Endothelial cell of umbilical vein (primary cell): ENCODE measurements around the gene BANK1. TPM values are rescaled to one million over a fixed set of nuclear protein-coding genes. Genes with fewer than 3 reads are reported as not detected.

Experiments
- BruUV-seq: library from RNA; stranded (reverse); fragments of 400-500 nt; replicated peaks from 2 replicates; lab custom pipeline; 2021; lab: Mats Ljungman, UMichigan
- CTCF ChIA-PET: fragments of 300-600, 350-600 bp; sonication (Branson Sonifier 250); formaldehyde crosslinking; loops from one replicate; lab custom pipeline; 2021; ENCODE audit warnings: antibody characterized with exemption, inconsistent platforms; lab: Charles Lee
- POLR2A ChIA-PET: fragments of 300-600, 350-600 bp; sonication (Branson Sonifier 250); formaldehyde crosslinking; loops from one replicate; lab custom pipeline; 2021; ENCODE audit warnings: antibody characterized with exemption, inconsistent platforms; lab: Charles Lee
- DNase-seq: peaks from one replicate; pipeline ENCODE4 v3.0.0-alpha.2; 2011; ENCODE audit warnings: low read depth, low spot score
- FAIRE-seq: peaks from 2 replicates; lab custom pipeline; 2011; peaks lifted over from hg19 to GRCh38; lab: Jason Lieb, UNC
- H2AFZ ChIP-seq: 2 replicates; pipeline ENCODE4 v1.6.0; 2012; ENCODE audit warnings: low read depth, low read length, control low read depth, inconsistent platforms
- H3K27ac ChIP-seq: 2 replicates; pipeline ENCODE4 v1.5.1; 2011; ENCODE audit warnings: low read depth, mild to moderate bottlenecking, control low read depth, low read length, moderate library complexity; ENCODE audit not compliant: insufficient read depth
- H3K27me3 ChIP-seq, 2 experiments: 2 replicates each; pipeline versions ENCODE4 v1.6.0 to v1.6.1; 2011; ENCODE audit warnings: low read length in 2 of 2, mixed read lengths in 1 of 2; ENCODE audit not compliant: control insufficient read depth in 2 of 2, insufficient read depth in 2 of 2
- H3K36me3 ChIP-seq, 2 experiments: 2 replicates in 1 of 2; 3 replicates in 1 of 2; pipeline ENCODE4 v1.5.1; 2011; ENCODE audit warnings: low read length in 2 of 2, mild to moderate bottlenecking in 1 of 2, moderate library complexity in 1 of 2; ENCODE audit not compliant: control insufficient read depth in 2 of 2, insufficient read depth in 2 of 2; ENCODE audit errors: extremely low read depth in 1 of 2
- H3K4me1 ChIP-seq: 3 replicates; pipeline ENCODE4 v1.5.1; 2011; ENCODE audit warnings: mild to moderate bottlenecking, low read length; ENCODE audit not compliant: control insufficient read depth, insufficient read depth; ENCODE audit errors: extremely low read depth
- H3K4me2 ChIP-seq: 2 replicates; pipeline ENCODE4 v1.6.1; 2011; ENCODE audit warnings: low read length, control low read depth, mixed read lengths; ENCODE audit not compliant: insufficient read depth
- H3K4me3 ChIP-seq, 3 experiments: fragments of 200-600 bp in 1 of 3; sonication (generic), shearing (Covaris generic) in 1 of 3; replicated peaks in 1 of 3; 2 replicates each; pipeline ENCODE4 v1.5.1; 2011 to 2016; ENCODE audit warnings: control low read depth in 3 of 3, low read length in 3 of 3, mild to moderate bottlenecking in 2 of 3, inconsistent platforms in 1 of 3, low read depth in 1 of 3, moderate library complexity in 1 of 3; ENCODE audit not compliant: insufficient read depth in 1 of 3
- H3K79me2 ChIP-seq: 2 replicates; pipeline ENCODE4 v1.6.0; 2012; ENCODE audit warnings: low read length, inconsistent platforms; ENCODE audit not compliant: control insufficient read depth, insufficient read depth
- H3K9ac ChIP-seq: replicated peaks from 2 replicates; pipeline ENCODE3; 2011; ENCODE audit warnings: low read length, control low read depth; ENCODE audit not compliant: insufficient read depth; ENCODE audit errors: extremely low read depth
- H3K9me1 ChIP-seq: replicated peaks from 3 replicates; pipeline ENCODE4 v1.6.0; 2011; ENCODE audit warnings: mild to moderate bottlenecking, low read length; ENCODE audit not compliant: control insufficient read depth, insufficient read depth; ENCODE audit errors: extremely low read depth
- H3K9me3 ChIP-seq: replicated peaks from 2 replicates; pipeline ENCODE4 v1.5.1; 2012; ENCODE audit warnings: low read length, inconsistent platforms; ENCODE audit not compliant: control insufficient read depth, insufficient read depth
- H4K20me1 ChIP-seq: replicated peaks from 2 replicates; pipeline ENCODE3; 2011; ENCODE audit warnings: mild to moderate bottlenecking, low read length; ENCODE audit not compliant: control insufficient read depth, insufficient read depth; ENCODE audit errors: extremely low read depth
- EZH2 ChIP-seq: IDR thresholded peaks from 2 replicates; pipeline ENCODE4 v1.6.1; 2012; ENCODE audit warnings: borderline replicate concordance, low read depth, mild to moderate bottlenecking, moderate library complexity, low read length, inconsistent platforms; ENCODE audit not compliant: severe bottlenecking
- FOS ChIP-seq: IDR thresholded peaks from 2 replicates; pipeline ENCODE4 v1.6.1; 2011; ENCODE audit warnings: mild to moderate bottlenecking, low read length, moderate library complexity, borderline replicate concordance; ENCODE audit not compliant: insufficient read depth
- GATA2 ChIP-seq: IDR thresholded peaks from 2 replicates; pipeline ENCODE4 v1.7.0; 2011; ENCODE audit warnings: low read depth, mild to moderate bottlenecking, moderate library complexity, mixed read lengths, low read length; ENCODE audit not compliant: insufficient read length, insufficient read depth
- JUN ChIP-seq: IDR thresholded peaks from 2 replicates; pipeline ENCODE4 v1.6.1; 2011; ENCODE audit warnings: borderline replicate concordance, low read depth; ENCODE audit not compliant: insufficient read length, insufficient read depth
- MYC ChIP-seq: IDR thresholded peaks from one replicate; pipeline ENCODE4 v1.6.1; 2011; ENCODE audit warnings: mild to moderate bottlenecking, low read depth, low read length
- POLR2A ChIP-seq: IDR thresholded peaks from 2 replicates; pipeline ENCODE4 v1.6.1; 2012; ENCODE audit warnings: low read depth, mild to moderate bottlenecking, control low read depth, low read length
- POLR2AphosphoS5 ChIP-seq: IDR thresholded peaks from 2 replicates; pipeline ENCODE4 v1.6.1; 2012; ENCODE audit warnings: low read depth, mild to moderate bottlenecking, control low read depth, low read length, moderate library complexity; ENCODE audit not compliant: insufficient read depth
- dilution Hi-C: fragments of 300-500 bp; cut with MboI; formaldehyde crosslinking; loops from one replicate; pipeline ENCODE4 v1.15.0; 2019; ENCODE audit warnings: low sequenced_read_pairs; ENCODE audit not compliant: extremely low pct_ligation_motif_present
- intact Hi-C: fragments of 100-400 bp; cut with micrococcal nuclease; formaldehyde crosslinking; loops from one replicate; pipeline ENCODE4 v1.10.0; 2022
- polyA plus RNA-seq, 4 experiments: library from polyadenylated mRNA; depleted of rRNA in 3 of 4; stranded (reverse) in 3 of 4; unstranded in 1 of 4; fragments of >200 nt; gene quantifications; 2 replicates each; pipeline versions ENCODE4 v1.2.1 to v1.2.3, GENCODE V29; 2011 to 2012; ENCODE audit warnings: missing spikeins in 1 of 4
- total RNA-seq: library from RNA; stranded (reverse); gene quantifications from 2 replicates; pipeline ENCODE4 v1.2.3, GENCODE V29; 2021
- TF ChIP-seq, protein P1 (sequence below), 2 donors: IDR thresholded peaks; 1 replicate in 1 of 2; 2 replicates in 1 of 2; pipeline ENCODE4 v1.5.1; 2011; ENCODE audit warnings: low read length in 2 of 2, mild to moderate bottlenecking in 2 of 2, moderate library complexity in 2 of 2, control low read depth in 1 of 2, inconsistent platforms in 1 of 2, low read depth in 1 of 2; ENCODE audit not compliant: insufficient read depth in 1 of 2; ENCODE audit errors: extremely low read depth in 1 of 2
- TF ChIP-seq, protein P2 (sequence below): IDR thresholded peaks from 2 replicates; pipeline ENCODE4 v1.6.1; 2011; ENCODE audit not compliant: insufficient read depth, insufficient read length

Gene BANK1
- total and polyA plus RNA-seq, 2 donors (not counting 3 experiments of a cell fraction or from before 2014, with no cell fraction given): 0.29 to 0.32 TPM

DNA sequence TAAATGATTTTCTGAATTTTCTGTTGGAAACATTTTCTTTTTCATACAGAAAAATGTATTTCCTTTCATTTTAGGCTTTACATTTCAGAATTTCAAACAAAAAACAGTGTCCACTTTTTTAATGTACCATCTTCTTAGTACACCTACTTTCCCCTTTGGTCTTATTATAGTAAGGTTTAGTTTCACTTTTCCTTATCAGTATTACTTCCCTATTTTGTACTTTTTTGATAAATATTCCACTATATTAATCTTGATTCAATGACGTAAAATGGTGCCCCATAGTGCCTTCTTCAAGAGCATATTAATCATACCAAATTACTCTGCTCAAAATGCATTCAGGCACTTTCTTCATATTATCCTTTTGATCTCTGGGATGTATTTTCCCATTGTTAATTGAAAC lies 52.5 kb downstream of the BANK1 start:
- H3K79me2 ChIP-seq: no peaks in the 10 kb centered on the region
- H3K4me1 ChIP-seq: no peaks in the 10 kb centered on the region
- H3K9me3 ChIP-seq: no peaks in the 10 kb centered on the region
- H4K20me1 ChIP-seq: no peaks in the 10 kb centered on the region
- intact Hi-C loops: no loop called here
- H3K4me3 ChIP-seq: no peak overlapping the region
- no TSS peak for BruUV-seq
- CTCF ChIA-PET: interaction anchor here (1.6 kb wide), 1 partner anchor 8 kb away, joined by 3 read pairs; no protein-coding TSS in a partner anchor
- dilution Hi-C loops: no loop called here
- H3K27me3 ChIP-seq: no peaks in the 10 kb centered on the region
- FAIRE-seq (no peak), DNase-seq (no peak)
- H2AFZ ChIP-seq: no peak overlapping the region
- H3K36me3 ChIP-seq: no peaks in the 10 kb centered on the region
- POLR2A ChIA-PET: no interaction called here
- H3K4me2 ChIP-seq: no peak overlapping the region
- TF ChIP-seq, protein P1, sequence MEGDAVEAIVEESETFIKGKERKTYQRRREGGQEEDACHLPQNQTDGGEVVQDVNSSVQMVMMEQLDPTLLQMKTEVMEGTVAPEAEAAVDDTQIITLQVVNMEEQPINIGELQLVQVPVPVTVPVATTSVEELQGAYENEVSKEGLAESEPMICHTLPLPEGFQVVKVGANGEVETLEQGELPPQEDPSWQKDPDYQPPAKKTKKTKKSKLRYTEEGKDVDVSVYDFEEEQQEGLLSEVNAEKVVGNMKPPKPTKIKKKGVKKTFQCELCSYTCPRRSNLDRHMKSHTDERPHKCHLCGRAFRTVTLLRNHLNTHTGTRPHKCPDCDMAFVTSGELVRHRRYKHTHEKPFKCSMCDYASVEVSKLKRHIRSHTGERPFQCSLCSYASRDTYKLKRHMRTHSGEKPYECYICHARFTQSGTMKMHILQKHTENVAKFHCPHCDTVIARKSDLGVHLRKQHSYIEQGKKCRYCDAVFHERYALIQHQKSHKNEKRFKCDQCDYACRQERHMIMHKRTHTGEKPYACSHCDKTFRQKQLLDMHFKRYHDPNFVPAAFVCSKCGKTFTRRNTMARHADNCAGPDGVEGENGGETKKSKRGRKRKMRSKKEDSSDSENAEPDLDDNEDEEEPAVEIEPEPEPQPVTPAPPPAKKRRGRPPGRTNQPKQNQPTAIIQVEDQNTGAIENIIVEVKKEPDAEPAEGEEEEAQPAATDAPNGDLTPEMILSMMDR (IDR thresholded peaks at IDR 0.05; ENCODE audit: extremely low read depth in 1 of 2, insufficient read depth in 1 of 2, low read depth in 1 of 2, low read length in 2 of 2): no peak
- no peak for TF ChIP-seq EZH2
- TF ChIP-seq MYC: no peak
- TF ChIP-seq, protein P2, sequence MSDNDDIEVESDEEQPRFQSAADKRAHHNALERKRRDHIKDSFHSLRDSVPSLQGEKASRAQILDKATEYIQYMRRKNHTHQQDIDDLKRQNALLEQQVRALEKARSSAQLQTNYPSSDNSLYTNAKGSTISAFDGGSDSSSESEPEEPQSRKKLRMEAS: no peak
- no peak for TF ChIP-seq POLR2AphosphoS5
- TF ChIP-seq GATA2: no peak
- TF ChIP-seq POLR2A: no peak
- TF ChIP-seq JUN: no peak
- TF ChIP-seq FOS: no peak
- no peaks in the 10 kb centered on the region for H3K9me1 ChIP-seq
- no peak overlapping the region for H3K27ac ChIP-seq
- H3K9ac ChIP-seq: no peak overlapping the region
